Gastrocnemius medialis (tissue), 4 donors: ENCODE data around the gene GMCL2. TPM values are rescaled to one million over a fixed set of nuclear protein-coding genes. Genes with fewer than 3 reads are reported as not detected.

Experiments
- ATAC-seq, 2 donors: fragments of 150-250 bp; one replicate each; pipeline ENCODE4 v1.9.1; 2016
- DNase-seq, 2 donors: peaks; one replicate each; pipeline ENCODE4 v3.0.0-alpha.2; 2019
- H3K27ac ChIP-seq, 4 donors: fragments of 200-600 bp; sonication (generic); 1 replicate in 1 of 4; 2 replicates in 3 of 4; pipeline ENCODE4 v1.5.1; 2016 to 2018; ENCODE audit warnings: mild to moderate bottlenecking in 2 of 4, moderate library complexity in 1 of 4
- H3K27me3 ChIP-seq, 3 donors: fragments of 200-600 bp; sonication (generic) in 2 of 3; 1 replicate in 1 of 3; 2 replicates in 2 of 3; pipeline versions ENCODE4 v1.5.1 to v1.6.0; 2016 to 2019; ENCODE audit warnings: mild to moderate bottlenecking in 1 of 3, moderate library complexity in 1 of 3
- H3K36me3 ChIP-seq, 2 donors: fragments of 200-600 bp; sonication (generic) in 1 of 2; one replicate each; pipeline ENCODE4 v1.5.1; 2017 to 2018
- H3K4me1 ChIP-seq, 2 donors: fragments of 200-600 bp; sonication (generic) in 1 of 2; one replicate each; pipeline ENCODE4 v1.5.1; 2016 to 2017; ENCODE audit warnings: mild to moderate bottlenecking in 2 of 2
- H3K4me3 ChIP-seq, 4 donors: fragments of 200-600 bp; sonication (generic) in 3 of 4; 1 replicate in 1 of 4; 2 replicates in 3 of 4; pipeline ENCODE4 v1.5.1; 2016 to 2019; ENCODE audit warnings: mild to moderate bottlenecking in 2 of 4
- H3K9me3 ChIP-seq, 3 donors: fragments of 200-600 bp; sonication (generic) in 2 of 3; 1 replicate in 1 of 3; 2 replicates in 2 of 3; pipeline ENCODE4 v1.5.1; 2016 to 2019
- CTCF ChIP-seq, 5 experiments: fragments of 450-650 bp in 3 of 5; fragments of 200-600 bp in 2 of 5; sonication (generic) in 2 of 5; IDR thresholded peaks in 4 of 5; conservative IDR thresholded peaks in 1 of 5; 1 replicate in 4 of 5; 2 replicates in 1 of 5; pipeline ENCODE4 v1.5.1; 2016 to 2019; ENCODE audit warnings: antibody characterized with exemption in 5 of 5, mild to moderate bottlenecking in 3 of 5, moderate library complexity in 3 of 5
- POLR2A ChIP-seq, 2 donors: fragments of 450-650 bp; IDR thresholded peaks; one replicate each; pipeline ENCODE4 v1.6.1; 2017; ENCODE audit warnings: antibody characterized with exemption in 2 of 2, mild to moderate bottlenecking in 2 of 2, moderate library complexity in 2 of 2
- in situ Hi-C, 4 donors: fragments of 200-750 bp; cut with MboI; loops; one replicate each; pipeline versions ENCODE4 v1.15.0 to v1.8.0; 2017; ENCODE audit warnings: low sequenced_read_pairs in 4 of 4
- intact Hi-C: fragments of 100-400 bp; cut with DNase I; formaldehyde crosslinking; loops from one replicate; pipeline ENCODE4 v1.15.1; 2023; ENCODE audit warnings: low total_unique reads
- total RNA-seq, 4 donors: library from RNA; depleted of rRNA; stranded (reverse); fragments of >200 nt; gene quantifications; one replicate each; pipeline versions ENCODE4 v1.1.0 to v1.2.3, GENCODE V29; 2016

The GMCL2 gene, protein sequence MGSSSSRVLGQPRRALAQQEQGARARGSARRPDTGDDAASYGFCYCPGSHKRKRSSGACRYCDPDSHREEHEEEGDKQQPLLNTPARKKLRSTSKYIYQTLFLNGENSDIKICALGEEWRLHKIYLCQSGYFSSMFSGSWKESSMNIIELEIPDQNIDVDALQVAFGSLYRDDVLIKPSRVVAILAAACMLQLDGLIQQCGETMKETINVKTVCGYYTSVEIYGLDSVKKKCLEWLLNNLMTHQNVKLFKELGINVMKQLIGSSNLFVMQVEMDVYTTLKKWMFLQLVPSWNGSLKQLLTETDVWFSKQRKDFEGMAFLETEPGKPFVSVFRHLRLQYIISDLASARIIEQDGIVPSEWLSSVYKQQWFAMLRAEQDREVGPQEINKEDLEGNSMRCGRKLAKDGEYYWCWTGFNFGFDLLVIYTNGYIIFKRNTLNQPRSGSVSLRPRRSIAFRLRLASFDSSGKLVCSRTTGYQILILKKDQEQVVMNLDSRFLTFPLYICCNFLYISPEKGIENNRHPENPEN
- not detected for total RNA-seq

DNA sequence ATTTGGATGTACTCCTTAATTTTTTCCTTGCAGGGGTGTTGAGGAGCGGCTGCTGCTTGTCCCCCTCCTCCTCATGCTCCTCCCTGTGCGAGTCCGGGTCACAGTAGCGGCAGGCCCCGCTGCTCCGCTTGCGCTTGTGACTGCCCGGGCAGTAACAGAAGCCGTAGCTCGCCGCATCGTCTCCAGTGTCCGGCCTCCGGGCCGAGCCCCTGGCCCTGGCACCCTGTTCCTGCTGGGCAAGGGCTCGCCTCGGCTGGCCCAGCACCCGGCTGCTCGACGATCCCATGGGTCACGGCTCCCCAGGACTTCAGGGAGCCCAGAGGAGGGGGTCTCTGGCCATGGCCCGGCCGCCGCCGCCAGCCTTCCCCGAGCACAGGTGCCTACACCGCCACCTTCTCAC, at the start of gene GMCL2:
TSS of gene GMCL2 (minus strand) at position 358 of the 400 bp plus-strand sequence. CDS start at position 286, 72 bp downstream.
- ATAC-seq (no peak), DNase-seq (no peak)
- H3K27me3 ChIP-seq = no peaks in the 10 kb centered on the region
- H3K4me1 ChIP-seq = no peaks in the 10 kb centered on the region
- TF ChIP-seq CTCF (IDR thresholded peaks at IDR 0.05 in 4 of 5, conservative IDR thresholded peaks at IDR 0.05 in 1 of 5) (no peak), POLR2A (IDR thresholded peaks at IDR 0.05) (no peak)
- H3K9me3 ChIP-seq = no peaks in the 10 kb centered on the region
- no peaks in the 10 kb centered on the region for H3K36me3 ChIP-seq
- no peak within 1 kb of the TSS for H3K4me3 ChIP-seq
- intact Hi-C loops (no loop called here), in situ Hi-C loops (no loop called here)
- H3K27ac ChIP-seq = no peak within 1 kb of the TSS

- Histone ChIP-seq H3K27ac (peak overlapping the region; percentile 82 to 94 (median 92)), H3K4me1 (peaks cover 46 to 58% of the 10 kb centered on the region in 2 donors), H3K4me3 (no peak overlapping the region), H3K9me3 (no peaks in the 10 kb centered on the region), H3K27me3 (no peaks in the 10 kb centered on the region), H3K36me3 (no peaks in the 10 kb centered on the region)
- ATAC-seq (peak; percentile 59 to 60), DNase-seq (peak; percentile 80 to 87)
- in situ Hi-C loops (no loop called here), intact Hi-C loops (loop anchor here (1.0 to 10.0 kb wide), 4 partner anchors 95 to 1318 kb away; partner anchors contain the start of gene RUFY1)
- TF ChIP-seq CTCF (IDR thresholded peaks at IDR 0.05 in 4 of 5, conservative IDR thresholded peaks at IDR 0.05 in 1 of 5) (no peak), POLR2A (IDR thresholded peaks at IDR 0.05) (peak; percentile 68 to 74)
These were observed 49.5 kb upstream of the GMCL2 start for GRCh38 chr5:178236679-178237078.

- in situ Hi-C loops (no loop called here), intact Hi-C loops (loop anchor here (1.0 to 10.0 kb wide), 4 partner anchors 95 to 1319 kb away; partner anchors contain the start of gene RUFY1)
- Histone ChIP-seq H3K4me1 (peaks cover 51 to 58% of the 10 kb centered on the region in 2 donors), H3K27me3 (no peaks in the 10 kb centered on the region), H3K36me3 (no peaks in the 10 kb centered on the region), H3K9me3 (no peaks in the 10 kb centered on the region), H3K4me3 (no peak overlapping the region), H3K27ac (peak overlapping the region; percentile 82 to 94 (median 92))
- DNase-seq = no peak
- TF ChIP-seq POLR2A (IDR thresholded peaks at IDR 0.05) = no peak
- TF ChIP-seq CTCF (IDR thresholded peaks at IDR 0.05 in 4 of 5, conservative IDR thresholded peaks at IDR 0.05 in 1 of 5) = no peak
- no peak for ATAC-seq
These were observed 49.0 kb upstream of the GMCL2 start for GRCh38 chr5:178236126-178236525.

DNA sequence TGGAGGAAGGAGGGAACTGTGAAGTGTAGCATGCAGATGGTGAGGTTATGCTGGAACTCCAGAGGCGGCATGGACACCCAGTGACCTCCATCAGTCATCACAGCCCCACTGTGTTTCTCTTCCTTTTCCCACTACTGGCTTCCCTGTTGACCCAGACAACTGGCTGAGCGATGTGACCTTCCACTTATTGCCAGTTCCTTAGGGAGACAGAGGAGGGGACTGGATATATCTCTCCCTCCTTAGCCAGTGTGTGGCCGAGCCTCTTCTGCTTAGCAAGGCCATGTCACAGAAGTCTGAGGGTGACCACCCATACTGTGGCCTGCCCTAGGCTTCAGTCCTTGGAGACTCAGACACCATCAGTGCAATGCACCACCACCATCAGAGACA, 48.4 kb upstream of the GMCL2 start:
- in situ Hi-C loops = no loop called here
- Histone ChIP-seq H3K27me3 (no peaks in the 10 kb centered on the region), H3K36me3 (no peaks in the 10 kb centered on the region), H3K4me1 (peaks cover 56 to 59% of the 10 kb centered on the region in 2 donors), H3K4me3 (no peak overlapping the region), H3K9me3 (no peaks in the 10 kb centered on the region), H3K27ac (peak overlapping the region in 2 of 4 donors; percentile 93 to 96)
- TF ChIP-seq POLR2A (IDR thresholded peaks at IDR 0.05) = no peak
- no peak for TF ChIP-seq CTCF (IDR thresholded peaks at IDR 0.05 in 4 of 5, conservative IDR thresholded peaks at IDR 0.05 in 1 of 5)
- intact Hi-C loops = loop anchor here (2.0 to 10.0 kb wide), 4 partner anchors 113 to 1319 kb away; partner anchors contain the start of gene RUFY1
- DNase-seq (no peak), ATAC-seq (no peak)
